SK-N-SH (cell line): ENCODE results near the gene BSN. TPM values are rescaled to one million over a fixed set of nuclear protein-coding genes. Genes with fewer than 3 reads are reported as not detected.

Experiments
- CTCF ChIA-PET: fragments of 300-600, 350-600 bp; formaldehyde crosslinking; extraction: SDS; loops from one replicate; lab custom pipeline; 2021; lab: Yijun Ruan, JAX
- POLR2A ChIA-PET: fragments of 350-600 bp; sonication (Branson Sonifier 250); formaldehyde crosslinking; extraction: SDS; loops from one replicate; lab custom pipeline; 2020; ENCODE audit warnings: antibody characterized with exemption, inconsistent platforms; lab: Yijun Ruan, JAX
- DNase-seq: peaks from one replicate; pipeline ENCODE4 v3.0.0; 2012
- H2AFZ ChIP-seq: fragments of 200-600 bp; sonication (generic); 2 replicates; pipeline ENCODE4 v1.8.1; 2016; ENCODE audit warnings: antibody characterized with exemption, mild to moderate bottlenecking, low read depth
- H3F3A ChIP-seq: fragments of 200-600 bp; sonication (generic); replicated peaks from 2 replicates; pipeline ENCODE3; 2016; ENCODE audit warnings: antibody characterized with exemption, mild to moderate bottlenecking; ENCODE audit not compliant: insufficient read depth
- H3K27ac ChIP-seq, 2 experiments: fragments of 200-500 bp in 1 of 2; fragments of 200-600 bp in 1 of 2; sonication (Bioruptor generic) in 1 of 2; sonication (generic), shearing (Covaris generic) in 1 of 2; 2 replicates each; pipeline versions ENCODE4 v1.5.1 to v1.6.1; 2014 to 2016; ENCODE audit warnings: low read depth in 2 of 2, inconsistent platforms in 1 of 2, low read length in 1 of 2, mild to moderate bottlenecking in 1 of 2, mixed read lengths in 1 of 2
- H3K27me3 ChIP-seq: fragments of 200-600 bp; sonication (generic), shearing (Covaris generic); 2 replicates; pipeline ENCODE4 v1.6.1; 2016; ENCODE audit warnings: mixed run types; ENCODE audit not compliant: insufficient read depth
- H3K36me3 ChIP-seq, 2 experiments: fragments of 200-500 bp in 1 of 2; fragments of 200-600 bp in 1 of 2; sonication (Bioruptor generic) in 1 of 2; sonication (generic) in 1 of 2; replicated peaks in 1 of 2; 2 replicates each; pipeline versions ENCODE3 to v1.5.1; 2014 to 2016; ENCODE audit warnings: low read length in 1 of 2, mild to moderate bottlenecking in 1 of 2; ENCODE audit not compliant: insufficient read depth in 2 of 2, control insufficient read depth in 1 of 2
- H3K4me1 ChIP-seq, 2 experiments: fragments of 200-500 bp in 1 of 2; fragments of 200-600 bp in 1 of 2; sonication (Bioruptor generic) in 1 of 2; sonication (generic), shearing (Covaris generic) in 1 of 2; 2 replicates each; pipeline versions ENCODE4 v1.5.1 to v1.6.1; 2014 to 2016; ENCODE audit warnings: low read depth in 1 of 2, low read length in 1 of 2, mixed run types in 1 of 2; ENCODE audit not compliant: insufficient read depth in 2 of 2, control insufficient read depth in 1 of 2
- H3K4me2 ChIP-seq: fragments of 200-600 bp; sonication (generic), shearing (Covaris generic); 2 replicates; pipeline ENCODE4 v1.6.1; 2017; ENCODE audit warnings: mixed run types
- H3K4me3 ChIP-seq, 2 experiments: fragments of 200-500 bp in 1 of 2; fragments of 200-600 bp in 1 of 2; sonication (Bioruptor generic) in 1 of 2; sonication (generic), shearing (Covaris generic) in 1 of 2; 2 replicates each; pipeline versions ENCODE4 v1.5.1 to v1.8.1; 2014 to 2016; ENCODE audit warnings: low read depth in 2 of 2, inconsistent platforms in 1 of 2, low read length in 1 of 2, mild to moderate bottlenecking in 1 of 2, mixed read lengths in 1 of 2, moderate library complexity in 1 of 2
- H3K79me2 ChIP-seq: fragments of 200-600 bp; sonication (generic); 2 replicates; pipeline ENCODE4 v1.8.1; 2017; ENCODE audit warnings: mild to moderate bottlenecking; ENCODE audit not compliant: insufficient read depth
- H3K9ac ChIP-seq: fragments of 200-600 bp; sonication (generic); 2 replicates; pipeline ENCODE4 v1.6.1; 2017; ENCODE audit warnings: mixed run types
- H3K9me2 ChIP-seq: fragments of 200-600 bp; sonication (generic); 2 replicates; pipeline ENCODE4 v1.6.1; 2017; ENCODE audit warnings: mixed run types
- H3K9me3 ChIP-seq: fragments of 200-600 bp; sonication (generic); 2 replicates; pipeline ENCODE4 v1.6.1; 2017; ENCODE audit warnings: mixed run types, mild to moderate bottlenecking, moderate library complexity
- H4K20me1 ChIP-seq: fragments of 200-600 bp; sonication (generic); 2 replicates; pipeline ENCODE4 v1.6.1; 2017; ENCODE audit warnings: mild to moderate bottlenecking, mixed run types; ENCODE audit not compliant: insufficient read depth
- ELF1 ChIP-seq: IDR thresholded peaks from 2 replicates; pipeline ENCODE4 v1.4.0; 2012
- EP300 ChIP-seq, 2 experiments: IDR thresholded peaks; 2 replicates each; pipeline versions ENCODE4 v1.4.0 to v1.6.1; 2012; ENCODE audit warnings: borderline replicate concordance in 1 of 2, low read depth in 1 of 2, low read length in 1 of 2
- FOSL2 ChIP-seq: IDR thresholded peaks from 2 replicates; pipeline ENCODE4 v1.4.0; 2012; ENCODE audit warnings: low read depth, mild to moderate bottlenecking, moderate library complexity, borderline replicate concordance
- FOXM1 ChIP-seq: IDR thresholded peaks from 2 replicates; pipeline ENCODE4 v1.4.0; 2012; ENCODE audit warnings: low read depth, mild to moderate bottlenecking
- GABPA ChIP-seq: IDR thresholded peaks from 2 replicates; pipeline ENCODE4 v1.4.0; 2012; ENCODE audit warnings: low read depth, mild to moderate bottlenecking
- JUND ChIP-seq: IDR thresholded peaks from 2 replicates; pipeline ENCODE4 v1.4.0; 2012
- MEF2A ChIP-seq: IDR thresholded peaks from 2 replicates; pipeline ENCODE4 v1.4.0; 2012; ENCODE audit warnings: low read depth, borderline replicate concordance
- MXI1 ChIP-seq: IDR thresholded peaks from 2 replicates; pipeline ENCODE4 v1.6.1; 2012; ENCODE audit warnings: mild to moderate bottlenecking, low read depth, low read length, improper control_type of control experiment
- NRF1 ChIP-seq: IDR thresholded peaks from 2 replicates; pipeline ENCODE4 v1.6.1; 2012; ENCODE audit warnings: low read depth, mild to moderate bottlenecking, low read length
- RAD21 ChIP-seq: IDR thresholded peaks from 2 replicates; pipeline ENCODE4 v1.6.1; 2012; ENCODE audit warnings: mild to moderate bottlenecking, low read length
- RCOR1 ChIP-seq: fragments of 150-350 bp; IDR thresholded peaks from 2 replicates; pipeline ENCODE4 v1.6.1; 2017; ENCODE audit warnings: antibody characterized with exemption, low read length
- RFX5 ChIP-seq: IDR thresholded peaks from 2 replicates; pipeline ENCODE4 v1.6.1; 2012; ENCODE audit warnings: mild to moderate bottlenecking, improper control_type of control experiment, low read length
- RXRA ChIP-seq: IDR thresholded peaks from 2 replicates; pipeline ENCODE4 v1.4.0; 2012; ENCODE audit warnings: low read depth, mild to moderate bottlenecking, borderline replicate concordance
- SIN3A ChIP-seq: IDR thresholded peaks from 2 replicates; pipeline ENCODE4 v1.6.1; 2012; ENCODE audit warnings: low read depth, mild to moderate bottlenecking, low read length, moderate library complexity, borderline replicate concordance
- YY1 ChIP-seq: IDR thresholded peaks from 2 replicates; pipeline ENCODE4 v1.4.0; 2012; ENCODE audit warnings: low read depth, mild to moderate bottlenecking
- WGBS: methylation state at CpG from one replicate; pipeline ENCODE4 v1.1.6; 2017; ENCODE audit warnings: low lambda C conversion rate; 5-methylcytosine and 5-hydroxymethylcytosine counted together
- polyA plus RNA-seq, 3 experiments: library from polyadenylated mRNA; depleted of rRNA; stranded (reverse); fragments of >200 nt; gene quantifications; 2 replicates each; pipeline ENCODE4 v1.2.3, GENCODE V29; 2012
- TF ChIP-seq, protein P1 (sequence below): fragments of 150-350 bp; IDR thresholded peaks from 2 replicates; pipeline ENCODE4 v1.6.1; 2016; ENCODE audit warnings: mild to moderate bottlenecking, low read depth, low read length
- TF ChIP-seq, protein P2 (sequence below): IDR thresholded peaks from 2 replicates; pipeline ENCODE4 v1.4.0; 2012; ENCODE audit warnings: low read depth, borderline replicate concordance
- TF ChIP-seq, protein P3 (sequence below): IDR thresholded peaks from 2 replicates; pipeline ENCODE4; 2012
- TF ChIP-seq, protein P4 (sequence below): IDR thresholded peaks from 2 replicates; pipeline ENCODE4 v1.4.0; 2012; ENCODE audit warnings: low read depth
- TF ChIP-seq, protein P5 (sequence below): fragments of 200-600 bp; sonication (generic); IDR thresholded peaks from 2 replicates; pipeline ENCODE4 v1.6.1; 2017; ENCODE audit warnings: antibody characterized with exemption, mild to moderate bottlenecking, moderate library complexity

BSN gene
- polyA plus RNA-seq, 1 of the 3 experiments (the other 2 are of a cell fraction) = 0.07 TPM

- POLR2A ChIA-PET = no interaction called here
- H4K20me1 ChIP-seq = no peaks in the 10 kb centered on the region
- no peak overlapping the region for H3K27ac ChIP-seq
- peaks cover 3% of the 10 kb centered on the region for H3F3A ChIP-seq
- H3K9me2 ChIP-seq = no peaks in the 10 kb centered on the region
- peaks cover 0 to 4% of the 10 kb centered on the region in 2 experiments; a peak in 1 of 4 replicates for H3K4me1 ChIP-seq
- H3K4me3 ChIP-seq = no peak overlapping the region
- H3K36me3 ChIP-seq = peaks cover 6 to 17% of the 10 kb centered on the region in 2 experiments
- TF ChIP-seq NRF1 = no peak
- TF ChIP-seq, protein P1, sequence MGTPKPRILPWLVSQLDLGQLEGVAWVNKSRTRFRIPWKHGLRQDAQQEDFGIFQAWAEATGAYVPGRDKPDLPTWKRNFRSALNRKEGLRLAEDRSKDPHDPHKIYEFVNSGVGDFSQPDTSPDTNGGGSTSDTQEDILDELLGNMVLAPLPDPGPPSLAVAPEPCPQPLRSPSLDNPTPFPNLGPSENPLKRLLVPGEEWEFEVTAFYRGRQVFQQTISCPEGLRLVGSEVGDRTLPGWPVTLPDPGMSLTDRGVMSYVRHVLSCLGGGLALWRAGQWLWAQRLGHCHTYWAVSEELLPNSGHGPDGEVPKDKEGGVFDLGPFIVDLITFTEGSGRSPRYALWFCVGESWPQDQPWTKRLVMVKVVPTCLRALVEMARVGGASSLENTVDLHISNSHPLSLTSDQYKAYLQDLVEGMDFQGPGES = no peak
- TF ChIP-seq YY1 = no peak
- no peak for TF ChIP-seq RAD21
- TF ChIP-seq, all 33 proteins: peak for 0
- WGBS = 88% methylated on average over 3 of the region's 3 CpGs
- CTCF ChIA-PET = interaction anchor here (0.7 to 1.3 kb wide), 2 partner anchors 13 to 22 kb away, joined by 4 to 6 read pairs; no protein-coding TSS in a partner anchor
- Histone ChIP-seq H3K27me3 (no peaks in the 10 kb centered on the region), H3K9ac (no peak overlapping the region), H2AFZ (no peak overlapping the region), H3K9me3 (no peaks in the 10 kb centered on the region), H3K79me2 (0 out of 2 replicates have a peak, but pooled peaks cover 6% of the 10 kb centered on the region), H3K4me2 (no peak overlapping the region)
- DNase-seq = no peak
Observed at GRCh38 chr3:49518016-49518415, 36.3 kb upstream of the BSN start.

- Histone ChIP-seq H3K9me2 (no peaks in the 10 kb centered on the region), H3K9ac (no peak overlapping the region), H3K79me2 (0 out of 2 replicates have a peak, but pooled peaks cover 7% of the 10 kb centered on the region), H3K4me1 (peaks cover 0 to 4% of the 10 kb centered on the region in 2 experiments; a peak in 1 of 4 replicates), H2AFZ (no peak overlapping the region)
- CTCF ChIA-PET = interaction anchor here (0.7 to 1.3 kb wide), 2 partner anchors 13 to 21 kb away, joined by 4 to 6 read pairs; no protein-coding TSS in a partner anchor
- DNase-seq = no peak
- TF ChIP-seq RFX5 (no peak), EP300 (IDR thresholded peaks at IDR 0.05; ENCODE audit: borderline replicate concordance in 1 of 2, low read depth in 1 of 2, low read length in 1 of 2) (no peak), SIN3A (no peak), RXRA (no peak), JUND (no peak), RAD21 (no peak), FOXM1 (no peak), MXI1 (no peak), MEF2A (no peak), ELF1 (no peak), FOSL2 (no peak), RCOR1 (no peak), GABPA (no peak)
- TF ChIP-seq, protein P2, sequence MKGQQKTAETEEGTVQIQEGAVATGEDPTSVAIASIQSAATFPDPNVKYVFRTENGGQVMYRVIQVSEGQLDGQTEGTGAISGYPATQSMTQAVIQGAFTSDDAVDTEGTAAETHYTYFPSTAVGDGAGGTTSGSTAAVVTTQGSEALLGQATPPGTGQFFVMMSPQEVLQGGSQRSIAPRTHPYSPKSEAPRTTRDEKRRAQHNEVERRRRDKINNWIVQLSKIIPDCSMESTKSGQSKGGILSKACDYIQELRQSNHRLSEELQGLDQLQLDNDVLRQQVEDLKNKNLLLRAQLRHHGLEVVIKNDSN = no peak
- TF ChIP-seq, protein P3, sequence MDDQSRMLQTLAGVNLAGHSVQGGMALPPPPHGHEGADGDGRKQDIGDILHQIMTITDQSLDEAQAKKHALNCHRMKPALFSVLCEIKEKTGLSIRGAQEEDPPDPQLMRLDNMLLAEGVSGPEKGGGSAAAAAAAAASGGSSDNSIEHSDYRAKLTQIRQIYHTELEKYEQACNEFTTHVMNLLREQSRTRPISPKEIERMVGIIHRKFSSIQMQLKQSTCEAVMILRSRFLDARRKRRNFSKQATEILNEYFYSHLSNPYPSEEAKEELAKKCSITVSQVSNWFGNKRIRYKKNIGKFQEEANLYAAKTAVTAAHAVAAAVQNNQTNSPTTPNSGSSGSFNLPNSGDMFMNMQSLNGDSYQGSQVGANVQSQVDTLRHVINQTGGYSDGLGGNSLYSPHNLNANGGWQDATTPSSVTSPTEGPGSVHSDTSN = no peak
- TF ChIP-seq, protein P4, sequence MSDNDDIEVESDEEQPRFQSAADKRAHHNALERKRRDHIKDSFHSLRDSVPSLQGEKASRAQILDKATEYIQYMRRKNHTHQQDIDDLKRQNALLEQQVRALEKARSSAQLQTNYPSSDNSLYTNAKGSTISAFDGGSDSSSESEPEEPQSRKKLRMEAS = no peak
- TF ChIP-seq, protein P5, sequence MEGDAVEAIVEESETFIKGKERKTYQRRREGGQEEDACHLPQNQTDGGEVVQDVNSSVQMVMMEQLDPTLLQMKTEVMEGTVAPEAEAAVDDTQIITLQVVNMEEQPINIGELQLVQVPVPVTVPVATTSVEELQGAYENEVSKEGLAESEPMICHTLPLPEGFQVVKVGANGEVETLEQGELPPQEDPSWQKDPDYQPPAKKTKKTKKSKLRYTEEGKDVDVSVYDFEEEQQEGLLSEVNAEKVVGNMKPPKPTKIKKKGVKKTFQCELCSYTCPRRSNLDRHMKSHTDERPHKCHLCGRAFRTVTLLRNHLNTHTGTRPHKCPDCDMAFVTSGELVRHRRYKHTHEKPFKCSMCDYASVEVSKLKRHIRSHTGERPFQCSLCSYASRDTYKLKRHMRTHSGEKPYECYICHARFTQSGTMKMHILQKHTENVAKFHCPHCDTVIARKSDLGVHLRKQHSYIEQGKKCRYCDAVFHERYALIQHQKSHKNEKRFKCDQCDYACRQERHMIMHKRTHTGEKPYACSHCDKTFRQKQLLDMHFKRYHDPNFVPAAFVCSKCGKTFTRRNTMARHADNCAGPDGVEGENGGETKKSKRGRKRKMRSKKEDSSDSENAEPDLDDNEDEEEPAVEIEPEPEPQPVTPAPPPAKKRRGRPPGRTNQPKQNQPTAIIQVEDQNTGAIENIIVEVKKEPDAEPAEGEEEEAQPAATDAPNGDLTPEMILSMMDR = no peak
- TF ChIP-seq, all 33 proteins: peak for 0
- H3K27me3 ChIP-seq = no peaks in the 10 kb centered on the region
- no peaks in the 10 kb centered on the region for H4K20me1 ChIP-seq
- no peak overlapping the region for H3K27ac ChIP-seq
- 100% methylated on average over 5 of the region's 5 CpGs for WGBS
- H3K4me2 ChIP-seq = no peak overlapping the region
- H3K9me3 ChIP-seq = no peaks in the 10 kb centered on the region
- peaks cover 6 to 17% of the 10 kb centered on the region in 2 experiments for H3K36me3 ChIP-seq
- POLR2A ChIA-PET = no interaction called here
- no peak overlapping the region for H3K4me3 ChIP-seq
- H3F3A ChIP-seq = peaks cover 3% of the 10 kb centered on the region
Observed at GRCh38 chr3:49518441-49518840, 35.8 kb upstream of the BSN start.
